NCI-H446 (cell line): Measurements from ENCODE around the gene NIN.
"Not testable (repeated sequence)": the region's sequence is repeated elsewhere in the genome, so short reads cannot be mapped to it uniquely, and the experiment has no call there.

Experiments used
- DNase-seq, 2 experiments: peaks; one replicate each; lab custom pipeline; 2025; lab: John Stamatoyannopoulos, UW

Gene NIN

GRCh38 chr14:50820786-50821509 is 10.0 kb downstream of the NIN start:
- no peak for DNase-seq

- not testable (repeated sequence) for DNase-seq
Measured at GRCh38 chr14:50819303-50819702, 11.7 kb downstream of the NIN start.

GRCh38 chr14:50816395-50817047 is 14.4 kb downstream of the NIN start:
- peak in 1 of 2 experiments; percentile 11 for DNase-seq

GRCh38 chr14:50815526-50815925 is 15.4 kb downstream of the NIN start:
- not testable (repeated sequence) for DNase-seq

GRCh38 chr14:50815058-50815457 is 15.9 kb downstream of the NIN start:
- not testable (repeated sequence) for DNase-seq

GRCh38 chr14:50814161-50814560 is 16.8 kb downstream of the NIN start:
- DNase-seq = no peak

GRCh38 chr14:50813544-50813863 is 17.5 kb downstream of the NIN start:
- no peak for DNase-seq

- DNase-seq = no peak
Measured at GRCh38 chr14:50812856-50813543, 18.0 kb downstream of the NIN start.

GRCh38 chr14:50812180-50812579 is 18.8 kb downstream of the NIN start:
- DNase-seq = no peak

GRCh38 chr14:50808053-50808452 is 22.9 kb downstream of the NIN start:
- no peak for DNase-seq

- DNase-seq = no peak
Measured at GRCh38 chr14:50806241-50806933, 24.6 kb downstream of the NIN start.

- DNase-seq = no peak
Measured at GRCh38 chr14:50805396-50805795, 25.6 kb downstream of the NIN start.

- DNase-seq = peak in 1 of 2 experiments; percentile 29
Measured at GRCh38 chr14:50804181-50804721, 26.7 kb downstream of the NIN start.

- DNase-seq = no peak
Measured at GRCh38 chr14:50801706-50802105, 29.3 kb downstream of the NIN start.

- no peak for DNase-seq
Measured at GRCh38 chr14:50800032-50800431, 30.9 kb downstream of the NIN start.

- DNase-seq = no peak
Measured at GRCh38 chr14:50798048-50798421, 32.9 kb downstream of the NIN start.

- DNase-seq = no peak
Measured at GRCh38 chr14:50797250-50798047, 33.5 kb downstream of the NIN start.

GRCh38 chr14:50796390-50796789 is 34.6 kb downstream of the NIN start:
- no peak for DNase-seq

- no peak for DNase-seq
Measured at GRCh38 chr14:50795909-50796308, 35.1 kb downstream of the NIN start.

GRCh38 chr14:50795142-50795541 is 35.8 kb downstream of the NIN start:
- DNase-seq = peak in 1 of 2 experiments; percentile 5

- no peak for DNase-seq
Measured at GRCh38 chr14:50794068-50794645, 36.8 kb downstream of the NIN start.
